Ishikawa (cell line): Measurements from ENCODE around the gene PTPRD.

Experiments
- CEBPB ChIP-seq: IDR thresholded peaks from 2 replicates; pipeline ENCODE4 v1.6.1; 2012
- CREB1 ChIP-seq: IDR thresholded peaks from 2 replicates; pipeline ENCODE4 v1.6.1; 2012; ENCODE audit warnings: low read depth
- EGR1 ChIP-seq: IDR thresholded peaks from 2 replicates; pipeline ENCODE4 v1.6.1; 2012
- EP300 ChIP-seq: IDR thresholded peaks from 2 replicates; pipeline ENCODE4 v1.6.1; 2012; ENCODE audit warnings: borderline replicate concordance
- FOXM1 ChIP-seq: IDR thresholded peaks from 2 replicates; pipeline ENCODE4 v1.6.1; 2012; ENCODE audit warnings: low read depth, borderline replicate concordance
- NFIC ChIP-seq: IDR thresholded peaks from 2 replicates; pipeline ENCODE4 v1.6.1; 2012
- RAD21 ChIP-seq: IDR thresholded peaks from 2 replicates; pipeline ENCODE4 v1.6.1; 2012; ENCODE audit warnings: low read depth
- REST ChIP-seq: IDR thresholded peaks from 2 replicates; pipeline ENCODE4 v1.6.1; 2012; ENCODE audit warnings: low read depth, mild to moderate bottlenecking
- TAF1 ChIP-seq: IDR thresholded peaks from 2 replicates; pipeline ENCODE4 v1.6.1; 2012; ENCODE audit warnings: low read depth, mild to moderate bottlenecking
- TCF12 ChIP-seq: IDR thresholded peaks from 2 replicates; pipeline ENCODE4 v1.6.1; 2012; ENCODE audit warnings: low read depth
- TEAD4 ChIP-seq: IDR thresholded peaks from 2 replicates; pipeline ENCODE4 v1.6.1; 2012
- YY1 ChIP-seq: IDR thresholded peaks from 2 replicates; pipeline ENCODE4 v1.6.1; 2012; ENCODE audit warnings: low read depth
- ZBTB7A ChIP-seq: IDR thresholded peaks from 2 replicates; pipeline ENCODE4 v1.6.1; 2012; ENCODE audit warnings: low read depth
- TF ChIP-seq, protein P1 (sequence below): IDR thresholded peaks from 2 replicates; pipeline ENCODE4 v1.6.1; 2012
- TF ChIP-seq, protein P2 (sequence below): IDR thresholded peaks from 2 replicates; pipeline ENCODE4 v1.6.1; 2012

The PTPRD gene

DNA sequence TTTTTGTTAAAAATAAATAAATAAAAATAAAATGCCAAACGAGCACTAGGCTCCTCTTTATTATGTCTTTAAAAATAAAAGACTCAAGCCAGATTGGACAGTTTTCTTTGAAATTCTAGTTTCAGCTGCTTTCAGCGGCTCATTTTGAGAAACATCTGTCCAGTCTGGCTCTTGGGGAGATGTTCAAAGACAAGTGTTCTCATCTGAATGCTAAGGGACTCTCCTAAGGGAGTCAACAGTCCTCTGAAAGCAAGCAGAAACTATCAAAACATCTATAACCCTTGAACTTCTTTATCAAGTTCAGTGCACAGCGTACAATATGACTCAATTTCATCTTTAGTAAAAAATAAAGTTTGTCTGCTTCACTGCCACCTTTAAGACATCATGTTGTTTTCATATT is 1927.0 kb downstream of the PTPRD start:
- TF ChIP-seq CEBPB (no peak), YY1 (no peak), TEAD4 (no peak), EGR1 (no peak), FOXM1 (no peak), REST (no peak), NFIC (no peak), CREB1 (no peak), TCF12 (no peak), ZBTB7A (no peak), EP300 (no peak), TAF1 (no peak), RAD21 (no peak)
- TF ChIP-seq, protein P1, sequence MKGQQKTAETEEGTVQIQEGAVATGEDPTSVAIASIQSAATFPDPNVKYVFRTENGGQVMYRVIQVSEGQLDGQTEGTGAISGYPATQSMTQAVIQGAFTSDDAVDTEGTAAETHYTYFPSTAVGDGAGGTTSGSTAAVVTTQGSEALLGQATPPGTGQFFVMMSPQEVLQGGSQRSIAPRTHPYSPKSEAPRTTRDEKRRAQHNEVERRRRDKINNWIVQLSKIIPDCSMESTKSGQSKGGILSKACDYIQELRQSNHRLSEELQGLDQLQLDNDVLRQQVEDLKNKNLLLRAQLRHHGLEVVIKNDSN: no peak
- TF ChIP-seq, protein P2, sequence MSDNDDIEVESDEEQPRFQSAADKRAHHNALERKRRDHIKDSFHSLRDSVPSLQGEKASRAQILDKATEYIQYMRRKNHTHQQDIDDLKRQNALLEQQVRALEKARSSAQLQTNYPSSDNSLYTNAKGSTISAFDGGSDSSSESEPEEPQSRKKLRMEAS: no peak

GRCh38 chr9:8684978-8685708 is 1927.7 kb downstream of the PTPRD start:
- TF ChIP-seq ZBTB7A (no peak), CEBPB (no peak), EGR1 (no peak), NFIC (no peak), FOXM1 (no peak), RAD21 (no peak), YY1 (no peak), EP300 (no peak), TAF1 (no peak), CREB1 (no peak), TEAD4 (no peak), REST (no peak), TCF12 (no peak)
- TF ChIP-seq, protein P1: no peak
- TF ChIP-seq, protein P2: no peak

DNA sequence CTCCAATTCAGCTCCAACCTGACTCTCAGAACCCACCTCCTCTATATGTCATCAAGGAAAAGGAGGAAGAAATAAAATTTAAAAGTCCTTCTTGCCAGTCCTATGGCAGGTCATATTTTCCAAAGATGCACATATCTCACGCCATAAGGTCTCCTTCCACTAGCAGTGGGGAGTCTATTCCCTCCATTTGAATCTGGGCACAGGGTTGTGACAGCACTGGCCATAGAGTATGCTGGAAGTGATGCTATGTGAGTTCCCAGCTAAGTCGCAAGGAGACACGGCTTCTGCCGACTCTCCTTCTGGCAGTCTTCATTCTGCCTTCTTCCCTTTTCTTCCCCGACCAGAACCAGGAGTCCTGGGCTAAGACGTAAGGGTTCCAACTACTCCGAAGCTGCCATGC is 1929.3 kb downstream of the PTPRD start:
- TF ChIP-seq TEAD4 (no peak), NFIC (no peak), CEBPB (no peak), RAD21 (no peak)
- TF ChIP-seq, protein P1: no peak

- TF ChIP-seq FOXM1 (no peak), YY1 (no peak), RAD21 (no peak), CREB1 (no peak)
Observed at GRCh38 chr9:8680658-8681057, 1932.1 kb downstream of the PTPRD start.

- no peak for TF ChIP-seq REST
- TF ChIP-seq, protein P2: no peak
Observed at GRCh38 chr9:8680157-8680556, 1932.6 kb downstream of the PTPRD start.
